ENCODE results near the gene SLC44A3. TPM values are rescaled to one million over a fixed set of nuclear protein-coding genes. Genes with fewer than 3 reads are reported as not detected.

SLC44A3 gene
- total and polyA plus RNA-seq, 2 donors (not counting 1 experiment from before 2014, with no cell fraction given), result 3.9 to 9.7 TPM

GRCh38 chr1:94878329-94878728 lies 58.2 kb downstream of the SLC44A3 start:
- no peaks in the 10 kb centered on the region for H3K36me3 ChIP-seq (ENCODE audit: control insufficient read depth, insufficient read depth, low read length)
- H2AFZ ChIP-seq (ENCODE audit: low read length), result no peak overlapping the region
- TF ChIP-seq CTCF (conservative IDR thresholded peaks at IDR 0.05 in 1 of 2, IDR thresholded peaks at IDR 0.05 in 1 of 2; ENCODE audit: low read depth in 1 of 2, low read length in 2 of 2) (no peak), EZH2 (IDR thresholded peaks at IDR 0.05; ENCODE audit: low read length, missing control alignments) (no peak)
- no peak overlapping the region for H3K4me3 ChIP-seq (replicated peaks in 1 of 4; ENCODE audit: control extremely low read depth in 1 of 4, insufficient read depth in 1 of 4, low read depth in 3 of 4, low read length in 4 of 4)
- no peaks in the 10 kb centered on the region for H3K9me3 ChIP-seq (ENCODE audit: control insufficient read depth, insufficient read depth, low read depth, low read length)
- no peak overlapping the region for H3K9ac ChIP-seq (ENCODE audit: insufficient read depth, low read length)
- H3K4me1 ChIP-seq (ENCODE audit: control insufficient read depth, extremely low read depth, insufficient read depth, low read length), result no peaks in the 10 kb centered on the region
- no peaks in the 10 kb centered on the region for H4K20me1 ChIP-seq (ENCODE audit: control insufficient read depth, extremely low read depth, insufficient read depth, low read length)
- H3K79me2 ChIP-seq (ENCODE audit: control insufficient read depth, insufficient read depth, low read length), result no peaks in the 10 kb centered on the region
- H3K27ac ChIP-seq (ENCODE audit: insufficient read depth, low read length), result no peak overlapping the region
- H3K4me2 ChIP-seq (ENCODE audit: extremely low read depth, insufficient read depth, low read length), result no peak overlapping the region
- H3K27me3 ChIP-seq (ENCODE audit: control insufficient read depth, insufficient read depth, low read length), result no peaks in the 10 kb centered on the region
- no peak for DNase-seq (ENCODE audit: low read depth in 2 of 2)

DNA sequence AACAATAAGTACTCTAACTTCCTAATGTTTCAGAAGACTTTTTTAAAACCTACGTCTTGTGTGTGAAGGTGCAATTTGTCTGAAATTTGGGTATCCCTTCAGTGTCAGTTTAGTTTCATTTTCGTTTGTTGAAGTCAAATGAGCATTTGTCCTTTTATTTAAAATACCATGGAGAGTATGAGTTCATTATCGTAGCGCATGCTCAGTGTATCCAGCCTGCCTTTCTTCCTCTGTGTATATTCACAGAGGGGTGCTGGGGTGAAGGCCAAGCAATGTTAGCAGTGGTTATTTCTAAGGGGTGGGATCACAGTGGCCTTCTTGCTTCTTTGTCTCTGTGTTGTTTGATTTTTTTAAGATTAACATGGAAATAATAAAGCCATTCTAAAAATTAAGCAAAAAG lies 63.5 kb downstream of the SLC44A3 start:
- H3K4me1 ChIP-seq (ENCODE audit: control insufficient read depth, extremely low read depth, insufficient read depth, low read length), result peaks cover 11% of the 10 kb centered on the region
- TF ChIP-seq EZH2 (IDR thresholded peaks at IDR 0.05; ENCODE audit: low read length, missing control alignments) (no peak), CTCF (conservative IDR thresholded peaks at IDR 0.05 in 1 of 2, IDR thresholded peaks at IDR 0.05 in 1 of 2; ENCODE audit: low read depth in 1 of 2, low read length in 2 of 2) (no peak)
- no peaks in the 10 kb centered on the region for H4K20me1 ChIP-seq (ENCODE audit: control insufficient read depth, extremely low read depth, insufficient read depth, low read length)
- peak overlapping the region; percentile 51 for H2AFZ ChIP-seq (ENCODE audit: low read length)
- H3K27me3 ChIP-seq (ENCODE audit: control insufficient read depth, insufficient read depth, low read length), result no peaks in the 10 kb centered on the region
- peak overlapping the region; percentile 93 for H3K27ac ChIP-seq (ENCODE audit: insufficient read depth, low read length)
- H3K4me3 ChIP-seq (replicated peaks in 1 of 4; ENCODE audit: control extremely low read depth in 1 of 4, insufficient read depth in 1 of 4, low read depth in 3 of 4, low read length in 4 of 4), result peak overlapping the region in 2 of 4 experiments; percentile 6 to 17
- no peaks in the 10 kb centered on the region for H3K79me2 ChIP-seq (ENCODE audit: control insufficient read depth, insufficient read depth, low read length)
- no peaks in the 10 kb centered on the region for H3K9me3 ChIP-seq (ENCODE audit: control insufficient read depth, insufficient read depth, low read depth, low read length)
- H3K9ac ChIP-seq (ENCODE audit: insufficient read depth, low read length), result no peak overlapping the region
- H3K36me3 ChIP-seq (ENCODE audit: control insufficient read depth, insufficient read depth, low read length), result no peaks in the 10 kb centered on the region
- DNase-seq (ENCODE audit: low read depth in 2 of 2), result peak; percentile 62 to 78
- H3K4me2 ChIP-seq (ENCODE audit: extremely low read depth, insufficient read depth, low read length), result peak overlapping the region; percentile 76

GRCh38 chr1:94884106-94884505 lies 63.9 kb downstream of the SLC44A3 start:
- H3K36me3 ChIP-seq (ENCODE audit: control insufficient read depth, insufficient read depth, low read length), result no peaks in the 10 kb centered on the region
- H3K27ac ChIP-seq (ENCODE audit: insufficient read depth, low read length), result peak overlapping the region; percentile 93
- no peaks in the 10 kb centered on the region for H3K79me2 ChIP-seq (ENCODE audit: control insufficient read depth, insufficient read depth, low read length)
- no peaks in the 10 kb centered on the region for H4K20me1 ChIP-seq (ENCODE audit: control insufficient read depth, extremely low read depth, insufficient read depth, low read length)
- H3K4me2 ChIP-seq (ENCODE audit: extremely low read depth, insufficient read depth, low read length), result peak overlapping the region; percentile 56
- no peak overlapping the region for H3K4me3 ChIP-seq (replicated peaks in 1 of 4; ENCODE audit: control extremely low read depth in 1 of 4, insufficient read depth in 1 of 4, low read depth in 3 of 4, low read length in 4 of 4)
- H3K27me3 ChIP-seq (ENCODE audit: control insufficient read depth, insufficient read depth, low read length), result no peaks in the 10 kb centered on the region
- peaks cover 11% of the 10 kb centered on the region for H3K4me1 ChIP-seq (ENCODE audit: control insufficient read depth, extremely low read depth, insufficient read depth, low read length)
- peak; percentile 67 to 78 for DNase-seq (ENCODE audit: low read depth in 2 of 2)
- H2AFZ ChIP-seq (ENCODE audit: low read length), result peak overlapping the region; percentile 78
- no peaks in the 10 kb centered on the region for H3K9me3 ChIP-seq (ENCODE audit: control insufficient read depth, insufficient read depth, low read depth, low read length)
- TF ChIP-seq EZH2 (IDR thresholded peaks at IDR 0.05; ENCODE audit: low read length, missing control alignments) (no peak), CTCF (conservative IDR thresholded peaks at IDR 0.05 in 1 of 2, IDR thresholded peaks at IDR 0.05 in 1 of 2; ENCODE audit: low read depth in 1 of 2, low read length in 2 of 2) (no peak)
- peak overlapping the region; percentile 36 for H3K9ac ChIP-seq (ENCODE audit: insufficient read depth, low read length)
